NCI-H774 (cell line): ENCODE measurements around the gene ZNF300.
"Not testable (repeated sequence)": the region's sequence is repeated elsewhere in the genome, so short reads cannot be mapped to it uniquely, and the experiment has no call there.

Experiments used
- DNase-seq: peaks from one replicate; lab custom pipeline; 2025; lab: John Stamatoyannopoulos, UW

ZNF300 gene

GRCh38 chr5:150845185-150845859 lies 59.5 kb downstream of the ZNF300 start:
- not testable (repeated sequence) for DNase-seq
